ENCODE measurements around the gene P4HB.
"Not testable (repeated sequence)": the region's sequence is repeated elsewhere in the genome, so short reads cannot be mapped to it uniquely, and the experiment has no call there.

Gene P4HB

DNA sequence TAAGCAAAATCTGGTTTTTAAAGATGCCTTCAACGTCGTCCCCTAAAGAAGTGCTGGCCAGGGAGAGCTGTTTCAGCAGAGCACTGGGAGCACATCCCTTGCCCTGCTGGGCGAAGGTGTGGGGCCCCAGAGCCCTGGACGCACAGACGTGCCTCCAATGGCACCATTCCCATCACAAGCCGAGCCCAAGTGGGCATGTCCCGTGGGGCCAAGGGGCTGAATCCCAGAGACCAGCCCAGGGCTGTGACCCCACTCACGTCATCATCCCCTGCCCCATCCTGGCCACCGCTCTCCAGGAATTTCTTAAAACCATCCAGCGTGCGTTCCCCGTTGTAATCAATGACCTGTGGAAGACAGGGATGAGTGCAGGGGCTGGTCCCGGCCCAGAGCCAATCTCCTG, 15.4 kb downstream of the P4HB start:
- no peak for DNase-seq

DNA sequence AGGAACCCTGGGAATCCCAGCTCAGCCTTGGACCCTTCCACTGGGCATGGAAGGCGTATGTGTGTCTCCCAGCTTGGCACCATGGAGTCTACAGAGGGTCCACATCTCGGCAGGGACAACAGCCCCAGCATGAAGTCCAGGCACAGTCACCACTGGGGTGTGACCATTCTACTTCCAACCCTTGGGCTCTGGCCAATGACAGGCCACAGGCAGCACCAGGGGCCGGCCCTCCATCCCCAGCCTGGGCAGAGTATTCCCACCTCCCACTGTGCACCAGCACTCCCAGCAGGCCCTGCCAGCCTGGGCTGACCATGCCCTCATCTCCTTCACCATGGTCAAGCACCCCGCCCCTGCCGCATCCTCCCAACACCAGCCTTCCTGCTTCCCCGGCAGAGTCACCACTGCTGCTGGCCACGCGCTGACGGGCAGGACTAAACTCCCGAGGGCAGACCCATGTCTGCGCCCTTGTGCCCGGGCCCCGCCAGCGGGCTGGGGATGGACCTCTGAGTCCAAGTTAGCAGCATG, 15.9 kb downstream of the P4HB start:
- no peak for DNase-seq

DNA sequence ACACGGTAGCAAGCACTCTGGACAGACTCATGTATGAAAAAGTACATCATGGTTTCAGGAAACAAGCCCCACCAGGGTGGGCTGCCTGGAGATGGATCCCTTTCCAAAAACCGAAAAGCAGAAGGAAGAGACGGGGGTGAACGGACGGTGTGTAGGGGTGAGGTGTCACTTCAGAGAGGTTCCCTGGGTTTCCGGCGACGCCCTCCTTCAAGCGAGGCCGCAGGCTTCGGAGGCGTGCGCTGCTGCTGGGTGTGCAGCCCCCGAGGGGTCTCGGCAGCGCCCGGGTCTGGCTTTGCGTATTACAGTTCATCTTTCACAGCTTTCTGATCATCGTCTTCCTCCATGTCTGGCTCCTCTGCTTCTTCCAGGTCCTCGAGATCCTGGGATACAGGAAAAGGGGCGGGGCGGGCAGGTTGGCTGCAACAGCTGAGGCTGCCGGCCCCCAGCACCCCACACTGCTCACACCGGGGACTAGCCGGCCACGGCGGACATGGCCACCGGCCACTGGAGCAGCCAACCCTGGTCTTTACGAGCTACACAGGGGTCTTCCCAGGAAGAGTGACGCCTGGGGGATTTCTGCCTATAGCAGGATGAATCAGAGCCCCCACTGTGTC, 16.5 kb downstream of the P4HB start:
- DNase-seq, result no peak

DNA sequence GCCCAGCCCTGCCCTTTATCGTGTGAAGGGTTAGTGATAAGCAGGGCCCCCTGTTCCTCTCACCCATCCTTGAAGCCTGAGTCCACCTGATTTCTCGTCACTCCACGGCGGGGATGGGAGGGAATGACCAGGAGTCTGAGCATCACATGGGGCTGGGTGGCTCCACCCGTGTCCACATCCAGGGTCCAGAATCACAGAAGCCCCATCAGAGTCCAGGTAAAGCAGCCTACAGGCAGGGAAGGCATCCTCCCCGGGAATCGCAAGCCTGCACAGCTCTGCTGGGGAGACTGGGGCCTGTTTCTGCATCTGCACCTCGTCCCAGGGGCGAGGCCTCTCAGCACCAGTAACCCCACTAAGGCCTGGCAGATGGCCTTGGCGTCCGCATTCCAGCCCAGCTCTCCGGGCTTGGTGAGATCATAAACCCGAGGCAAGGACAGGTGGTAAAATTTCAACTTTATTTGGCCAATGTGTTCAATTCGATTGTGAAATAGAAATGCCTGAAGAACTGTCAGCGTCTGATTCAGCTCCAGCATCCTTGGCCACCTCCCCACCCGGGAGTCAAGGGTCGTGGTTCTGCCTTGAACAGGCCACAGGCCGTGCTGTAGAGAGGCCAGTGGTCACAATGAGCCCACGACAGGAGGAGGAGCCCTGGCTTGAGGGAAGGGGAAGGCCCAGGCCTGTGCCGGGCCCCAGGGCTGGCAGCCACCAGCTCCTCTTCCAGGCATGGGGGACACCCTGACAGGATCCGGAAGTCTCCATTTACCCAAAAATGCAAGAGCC, 17.4 kb downstream of the P4HB start:
- DNase-seq, result no peak

- no peak for DNase-seq
Measured at GRCh38 chr17:81842378-81842724, 18.0 kb downstream of the P4HB start.

DNA sequence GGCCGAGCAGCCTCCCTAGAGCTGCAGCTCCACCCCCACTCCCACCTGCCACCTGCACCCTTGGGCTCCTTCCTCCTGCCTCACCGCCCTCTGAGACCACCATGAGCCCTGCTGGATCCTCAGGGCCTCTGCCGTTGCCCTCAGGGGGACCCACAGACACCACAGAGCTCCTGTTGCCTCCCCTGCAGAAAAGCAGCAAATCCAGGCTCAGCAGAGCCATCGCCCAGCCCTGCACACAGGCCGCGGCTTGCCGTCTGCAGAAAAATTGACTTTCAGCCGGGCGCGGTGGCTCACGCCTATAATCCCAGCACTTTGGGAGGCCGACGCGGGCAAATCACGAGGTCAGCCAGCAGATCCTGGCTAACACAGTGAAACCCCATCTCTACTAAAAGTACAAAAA, 18.5 kb downstream of the P4HB start:
- no peak for DNase-seq

DNA sequence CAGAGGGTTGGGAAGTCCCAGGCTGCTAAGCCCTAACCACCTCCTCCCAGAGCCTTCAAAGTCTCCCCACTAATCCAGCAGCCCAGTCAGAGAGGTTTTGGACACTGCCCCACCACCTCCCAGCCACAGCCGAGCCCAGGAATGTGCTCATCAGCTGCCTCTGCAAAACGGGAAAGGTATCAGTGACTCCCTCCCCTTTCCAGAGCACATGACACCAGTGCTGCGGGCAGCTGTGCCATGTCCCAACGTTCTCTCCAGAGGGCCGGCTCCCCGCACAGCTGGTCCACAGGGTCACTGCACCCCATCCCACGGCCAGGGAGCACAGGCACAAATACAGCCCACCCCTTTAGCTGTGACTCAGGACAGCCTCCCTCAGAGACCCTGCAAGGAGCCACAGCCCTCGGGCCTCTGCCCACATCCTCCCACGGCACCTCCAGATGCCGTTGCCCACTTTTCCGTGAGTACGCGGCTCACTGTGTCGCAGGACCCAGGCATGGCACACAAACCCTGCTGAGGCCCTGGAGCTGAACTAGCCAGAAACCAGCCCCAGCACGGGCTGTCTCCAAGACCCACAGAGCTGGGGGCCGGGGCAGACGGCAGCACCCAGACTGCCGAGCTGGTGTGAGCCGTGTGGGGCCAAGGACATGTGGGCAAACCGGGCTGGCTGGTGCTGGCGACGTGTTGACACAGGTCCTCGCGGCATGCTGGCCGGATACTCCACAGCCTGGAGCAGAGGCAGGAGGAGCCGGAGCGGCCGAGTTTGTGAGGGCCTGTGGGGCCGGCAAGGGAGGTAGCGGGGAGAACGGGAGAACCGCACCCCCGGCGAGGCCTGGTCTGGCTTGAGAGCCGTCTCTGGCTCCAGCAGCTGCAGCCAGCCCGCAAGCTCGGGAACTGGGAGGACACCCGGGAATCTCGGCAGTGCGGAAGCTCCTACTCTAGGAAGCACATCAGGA, 19.2 kb downstream of the P4HB start:
- no peak for DNase-seq

DNA sequence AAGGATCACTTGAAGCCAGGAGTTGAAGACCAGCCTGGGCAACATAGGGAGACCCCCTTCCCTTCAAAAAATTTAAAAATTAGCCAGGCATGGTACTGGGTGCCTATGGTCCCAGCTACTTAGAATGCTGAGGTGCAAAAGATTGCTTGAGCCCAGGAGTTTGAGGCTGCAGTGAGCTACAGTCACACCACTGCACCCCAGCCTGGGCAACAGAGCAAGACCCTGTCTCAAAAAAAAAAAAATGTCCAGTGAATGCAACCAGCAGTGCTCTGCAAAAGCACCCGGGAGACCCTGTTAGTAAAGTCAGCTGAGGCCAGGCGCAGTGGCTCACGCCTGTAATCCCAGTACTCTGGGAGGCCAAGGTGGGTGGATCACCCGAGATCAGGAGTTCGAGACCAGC, 20.3 kb downstream of the P4HB start:
- DNase-seq, result not testable (repeated sequence)

- DNase-seq, result no peak
Measured at GRCh38 chr17:81839301-81839700, 21.0 kb downstream of the P4HB start.

DNA sequence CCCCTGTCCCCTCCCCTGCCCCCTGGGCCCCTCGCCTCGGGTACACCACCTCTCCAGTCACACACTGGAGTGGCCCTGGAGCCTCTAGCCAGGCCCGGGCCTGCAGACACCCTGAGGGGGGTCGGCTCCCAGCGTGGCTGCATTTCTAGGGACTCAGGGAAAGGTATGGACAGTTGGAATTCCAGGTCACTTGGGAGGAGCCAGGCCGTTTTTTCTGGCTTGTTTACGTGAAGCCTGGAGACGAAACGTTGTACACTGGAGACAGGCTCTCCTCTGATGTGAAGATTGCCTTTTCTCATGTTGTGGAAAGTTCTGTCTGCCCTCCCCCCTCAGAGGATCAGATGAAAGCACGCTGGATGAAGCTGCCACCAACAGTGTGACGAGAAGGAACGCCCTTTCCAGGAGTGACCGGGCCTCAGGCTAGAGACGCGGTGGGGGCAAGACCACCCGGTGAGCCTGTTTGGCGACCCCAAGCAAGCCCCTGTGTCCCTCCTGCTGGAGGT, 21.5 kb downstream of the P4HB start:
- no peak for DNase-seq

DNA sequence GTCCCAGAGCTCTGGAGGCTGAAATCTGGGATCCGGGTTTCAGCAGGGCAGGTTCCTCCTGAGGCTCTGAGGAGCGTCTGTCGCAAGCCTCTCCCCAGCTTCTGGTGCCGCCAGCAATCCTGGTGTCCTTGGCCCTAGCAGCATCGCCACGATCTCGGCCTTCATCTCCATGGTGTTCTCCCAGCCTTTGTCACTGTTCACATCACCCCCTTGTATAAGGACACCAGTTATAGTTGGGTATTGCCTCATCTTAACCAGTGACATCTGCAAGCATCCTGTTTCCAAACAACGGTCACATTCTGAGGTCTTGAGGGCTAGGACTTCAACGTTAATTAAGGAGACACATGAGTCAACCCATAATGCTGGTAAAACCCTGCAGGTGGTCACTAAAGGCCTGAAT, 22.7 kb downstream of the P4HB start:
- DNase-seq, result no peak

- no peak for DNase-seq
Measured at GRCh38 chr17:81834831-81835267, 25.5 kb downstream of the P4HB start, which contains the start of gene PPP1R27. PPP1R27 (minus strand) TSS chr17:81835050; CDS start chr17:81834953, 97 bp downstream.

DNA sequence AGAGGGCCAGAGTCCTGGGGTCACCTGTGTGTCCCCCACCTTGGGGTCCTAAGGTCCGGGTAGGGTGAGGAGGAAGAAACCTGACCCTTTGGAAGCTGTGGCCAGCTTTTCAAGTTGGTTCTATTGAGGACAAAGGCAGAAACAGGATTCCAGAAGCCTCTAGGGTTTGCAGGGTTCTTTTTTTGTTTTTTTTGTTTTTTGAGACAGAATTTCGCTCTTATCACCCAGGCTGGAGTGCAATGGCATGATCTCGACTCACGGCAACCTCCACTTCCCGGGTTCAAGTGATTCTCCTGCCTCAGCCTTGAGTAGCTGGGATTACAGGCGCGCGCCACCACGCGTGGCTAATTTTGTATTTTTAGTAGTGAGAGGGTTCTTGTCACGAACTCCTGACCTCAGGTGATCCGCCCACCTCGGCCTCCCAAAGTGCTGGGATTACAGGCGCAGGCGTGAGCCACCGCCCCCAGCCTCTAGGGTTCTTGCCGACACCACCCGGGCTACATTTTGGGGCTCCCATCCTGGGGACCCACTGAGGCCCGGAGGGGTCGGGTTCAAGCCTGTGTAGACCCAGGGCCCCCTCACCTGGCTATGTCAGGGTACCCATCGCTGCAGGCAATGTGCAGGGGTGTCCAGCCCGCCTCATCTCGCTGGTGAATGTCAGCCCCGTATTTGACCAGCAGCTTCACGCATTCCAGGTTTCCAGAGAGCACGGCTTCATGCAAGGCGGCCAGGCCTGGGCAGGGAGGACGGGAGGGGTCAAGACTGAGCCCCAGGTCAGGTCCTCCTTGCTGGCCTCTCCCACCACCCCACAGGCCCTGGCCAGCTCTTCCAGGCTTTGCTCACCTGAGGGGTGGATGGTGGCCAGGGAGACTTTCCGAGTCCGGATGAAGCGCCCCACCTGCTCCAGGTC, 26.2 kb downstream of the P4HB start:
- DNase-seq, result no peak

DNA sequence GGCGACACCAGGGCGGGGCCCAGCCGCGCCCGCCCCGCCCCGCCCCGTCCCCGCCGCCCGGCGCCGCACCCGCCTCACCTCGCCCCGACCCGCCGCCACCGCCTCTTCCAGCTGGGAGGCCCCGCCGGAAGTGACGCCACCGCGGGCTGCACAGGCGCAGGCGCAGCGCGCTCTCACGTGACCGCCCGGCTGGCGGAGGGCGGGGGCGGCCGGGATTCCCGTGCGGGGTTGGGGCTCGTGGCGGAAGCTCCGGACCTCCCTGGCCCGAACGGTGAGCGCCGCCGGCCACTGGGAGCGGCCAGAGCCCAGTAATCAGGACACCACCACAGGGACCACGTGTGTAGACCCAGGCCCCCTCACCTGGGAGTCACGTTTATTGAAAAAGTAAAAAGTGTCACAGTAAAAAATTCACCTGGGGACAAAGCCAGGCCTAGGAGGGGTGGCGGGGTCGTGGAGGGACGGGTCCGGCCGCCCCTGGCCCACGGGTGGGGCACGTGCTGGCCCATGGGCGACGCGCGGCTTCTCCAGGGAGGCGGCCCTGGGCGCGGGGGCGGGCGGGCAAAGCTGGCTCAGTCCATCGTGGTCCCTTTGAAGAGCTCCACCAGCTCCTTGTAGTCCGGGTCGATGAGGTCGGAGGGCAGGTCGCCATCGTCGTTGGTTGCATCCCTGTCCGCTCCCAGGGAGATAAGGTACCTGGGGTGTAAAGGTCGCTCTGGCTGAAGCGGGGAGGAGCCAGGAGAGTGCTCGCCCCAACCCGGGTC, 27.0 kb downstream of the P4HB start, which contains the start of gene MCRIP1:
Gene MCRIP1, minus strand, starts transcription at position 132 of the 761 bp plus-strand sequence. CDS start 8,785 bp downstream, outside the sequence.
- peak; percentile 65 for DNase-seq

DNA sequence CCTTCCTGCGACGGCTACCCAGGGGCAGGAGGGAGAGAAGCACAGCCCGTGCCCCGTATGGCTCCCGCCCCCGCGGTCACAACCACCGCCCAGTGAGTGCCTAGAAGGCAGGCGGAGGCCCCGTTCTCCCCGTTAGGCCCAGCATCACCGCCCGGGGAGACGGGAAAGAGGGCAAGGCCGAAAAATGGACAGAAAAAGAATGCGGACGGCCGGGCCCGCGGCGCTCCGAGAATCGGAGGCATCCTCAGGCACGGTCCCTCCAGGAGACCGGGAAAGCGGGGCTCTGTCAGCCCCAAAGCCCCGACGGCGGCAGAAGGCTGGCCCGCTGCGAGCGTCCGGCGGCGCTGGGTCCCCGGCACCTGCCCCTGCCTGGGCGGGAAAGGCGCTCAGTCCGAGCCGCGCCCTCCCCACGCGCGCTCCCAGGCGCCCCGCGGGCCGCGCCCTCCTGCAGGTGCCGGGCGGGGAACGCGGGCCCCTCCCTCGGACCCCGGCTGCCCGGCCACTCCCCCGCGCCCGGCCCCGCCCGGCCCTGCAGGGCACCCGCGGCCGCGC, 27.7 kb downstream of the P4HB start:
- no peak for DNase-seq

GRCh38 chr17:81831957-81832607, 28.3 kb downstream of the P4HB start:
- DNase-seq, result no peak

DNA sequence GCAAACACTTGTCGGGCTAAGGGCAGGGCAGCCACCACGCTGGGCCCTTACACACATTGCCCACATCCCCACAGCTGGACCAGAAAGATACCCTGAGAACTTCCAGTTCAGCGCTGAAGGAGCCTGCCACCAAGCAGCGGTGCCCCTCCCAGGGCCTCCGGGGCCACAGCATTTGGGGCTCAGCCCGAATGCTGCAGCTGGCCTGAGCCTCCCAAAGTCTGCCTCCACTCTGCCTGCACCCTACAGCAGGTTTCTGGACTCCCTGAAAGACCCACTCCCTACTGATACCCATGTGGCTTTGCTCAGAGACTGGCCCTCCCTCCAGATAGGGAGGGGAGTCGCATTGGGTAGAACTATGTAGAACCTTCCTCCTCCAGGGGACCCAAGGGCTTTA, 28.8 kb downstream of the P4HB start:
- DNase-seq, result no peak

DNA sequence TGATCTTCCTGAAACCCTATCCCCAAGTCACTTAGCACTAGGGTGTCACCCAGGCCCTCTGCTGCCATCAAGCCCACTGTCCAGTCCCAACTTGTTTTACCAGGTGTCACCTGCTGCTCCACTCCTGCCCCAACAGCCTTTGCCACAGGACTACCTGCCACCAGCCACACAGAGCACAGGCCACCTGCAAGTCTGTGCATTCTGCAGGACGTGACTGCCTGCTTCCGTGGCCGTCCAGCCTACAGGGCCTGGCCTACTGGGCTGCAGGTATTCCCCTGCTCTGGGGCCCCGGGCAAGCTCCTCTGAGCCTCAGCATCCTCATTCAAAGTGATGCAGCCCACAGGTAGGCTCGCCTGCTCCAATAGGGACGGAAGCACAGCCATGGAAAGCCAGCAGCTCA, 30.5 kb downstream of the P4HB start:
- no peak for DNase-seq

GRCh38 chr17:81828656-81829055, 31.7 kb downstream of the P4HB start:
- DNase-seq, result no peak

DNA sequence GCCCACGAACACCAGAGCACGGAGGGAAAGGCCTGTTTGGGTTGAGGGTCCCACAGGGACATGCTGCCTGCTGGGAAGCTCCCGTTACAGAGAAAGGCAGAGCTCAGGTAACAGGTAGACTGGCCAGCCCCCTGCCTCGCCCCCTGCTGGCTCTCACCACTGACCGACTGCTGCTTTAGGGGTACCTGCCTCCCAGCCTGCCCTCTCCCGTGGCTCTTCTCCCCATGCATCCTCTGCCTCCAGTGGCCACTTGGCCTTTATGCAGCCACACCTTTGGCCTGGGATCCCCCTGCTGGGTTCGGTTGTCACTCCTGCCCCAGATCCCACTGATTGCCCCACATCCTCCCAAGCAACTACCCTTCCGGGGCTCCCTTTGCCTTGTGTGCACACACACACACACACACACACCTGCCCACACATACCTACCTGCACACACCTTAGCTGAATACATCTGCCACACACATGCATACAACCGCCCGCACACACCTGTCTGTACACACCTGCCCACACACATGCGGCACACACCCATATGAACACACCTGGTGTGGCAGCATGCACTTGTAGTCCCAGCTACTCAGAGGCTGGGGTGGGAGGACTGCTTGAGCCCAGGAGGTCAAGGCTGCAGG, 34.4 kb downstream of the P4HB start:
- DNase-seq, result no peak
